Right lobe of liver (tissue), 4 donors: ENCODE results near the gene NSDHL.

Experiments used
- POLR2A ChIP-seq: fragments of 450-650 bp; IDR thresholded peaks from one replicate; pipeline ENCODE4 v1.6.1; 2017; ENCODE audit warnings: antibody characterized with exemption, mild to moderate bottlenecking
- TF ChIP-seq, protein P1 (sequence below), 4 donors: fragments of 200-600 bp in 3 of 4; fragments of 450-650 bp in 1 of 4; IDR thresholded peaks; one replicate each; pipeline versions ENCODE4 v1.5.1 to v1.8.0; 2016 to 2022; ENCODE audit warnings: antibody characterized with exemption in 4 of 4, mild to moderate bottlenecking in 2 of 4
- donor health status: DM: no; HTN: no; CAD: no.
- donor health status: DM: no; HTN: no; CAD: no.
- donor health status: DM: no; HTN: yes; CAD: no.

- TF ChIP-seq, protein P1, sequence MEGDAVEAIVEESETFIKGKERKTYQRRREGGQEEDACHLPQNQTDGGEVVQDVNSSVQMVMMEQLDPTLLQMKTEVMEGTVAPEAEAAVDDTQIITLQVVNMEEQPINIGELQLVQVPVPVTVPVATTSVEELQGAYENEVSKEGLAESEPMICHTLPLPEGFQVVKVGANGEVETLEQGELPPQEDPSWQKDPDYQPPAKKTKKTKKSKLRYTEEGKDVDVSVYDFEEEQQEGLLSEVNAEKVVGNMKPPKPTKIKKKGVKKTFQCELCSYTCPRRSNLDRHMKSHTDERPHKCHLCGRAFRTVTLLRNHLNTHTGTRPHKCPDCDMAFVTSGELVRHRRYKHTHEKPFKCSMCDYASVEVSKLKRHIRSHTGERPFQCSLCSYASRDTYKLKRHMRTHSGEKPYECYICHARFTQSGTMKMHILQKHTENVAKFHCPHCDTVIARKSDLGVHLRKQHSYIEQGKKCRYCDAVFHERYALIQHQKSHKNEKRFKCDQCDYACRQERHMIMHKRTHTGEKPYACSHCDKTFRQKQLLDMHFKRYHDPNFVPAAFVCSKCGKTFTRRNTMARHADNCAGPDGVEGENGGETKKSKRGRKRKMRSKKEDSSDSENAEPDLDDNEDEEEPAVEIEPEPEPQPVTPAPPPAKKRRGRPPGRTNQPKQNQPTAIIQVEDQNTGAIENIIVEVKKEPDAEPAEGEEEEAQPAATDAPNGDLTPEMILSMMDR (IDR thresholded peaks at IDR 0.05), result no peak
- no peak for TF ChIP-seq POLR2A
These were observed 42.5 kb downstream of the NSDHL start for GRCh38 chrX:152873361-152873760.
